ENCODE results near the gene PRR29. TPM values are rescaled to one million over a fixed set of nuclear protein-coding genes. Genes with fewer than 3 reads are reported as not detected.

The PRR29 gene
- 0.28 TPM in 1 of 2 replicates, not detected in the other for polyA plus RNA-seq (2014; cell fraction: cytosol; rRNA removed)
- 0.31 TPM in 1 of 2 replicates, not detected in the other for polyA plus RNA-seq (2014; cell fraction: nucleus; rRNA removed)

GRCh38 chr17:63998050-63998720 is at the start of gene PRR29:
PRR29 (plus strand) TSS chr17:63998351; CDS start chr17:63998365, 14 bp downstream.
- DNase-seq (ENCODE audit: low spot score), result peak; percentile 70

GRCh38 chr17:63948521-63948920 is 49.6 kb upstream of the PRR29 start:
- DNase-seq (ENCODE audit: low spot score), result no peak

GRCh38 chr17:63949576-63950250 is 48.4 kb upstream of the PRR29 start:
- DNase-seq (ENCODE audit: low spot score), result no peak

- no peak for DNase-seq (ENCODE audit: low spot score)
Measured at GRCh38 chr17:63950940-63951907, 46.9 kb upstream of the PRR29 start.

GRCh38 chr17:63954402-63955063 is 43.6 kb upstream of the PRR29 start:
- DNase-seq (ENCODE audit: low spot score), result no peak

GRCh38 chr17:63955232-63955631 is 42.9 kb upstream of the PRR29 start:
- DNase-seq (ENCODE audit: low spot score), result no peak

GRCh38 chr17:63955791-63956190 is 42.4 kb upstream of the PRR29 start:
- DNase-seq (ENCODE audit: low spot score), result no peak

GRCh38 chr17:63956296-63956920 is 41.7 kb upstream of the PRR29 start:
- no peak for DNase-seq (ENCODE audit: low spot score)

GRCh38 chr17:63960006-63960405 is 38.1 kb upstream of the PRR29 start:
- DNase-seq (ENCODE audit: low spot score), result no peak

- no peak for DNase-seq (ENCODE audit: low spot score)
Measured at GRCh38 chr17:63960430-63960829, 37.7 kb upstream of the PRR29 start.

- DNase-seq (ENCODE audit: low spot score), result peak; percentile 30
Measured at GRCh38 chr17:63961355-63962212, 36.6 kb upstream of the PRR29 start.

- no peak for DNase-seq (ENCODE audit: low spot score)
Measured at GRCh38 chr17:63962298-63962744, 35.8 kb upstream of the PRR29 start.

- no peak for DNase-seq (ENCODE audit: low spot score)
Measured at GRCh38 chr17:63963123-63963522, 35.0 kb upstream of the PRR29 start.

GRCh38 chr17:63966646-63967264 is 31.4 kb upstream of the PRR29 start:
- DNase-seq (ENCODE audit: low spot score), result no peak

GRCh38 chr17:63967953-63968352 is 30.2 kb upstream of the PRR29 start:
- no peak for DNase-seq (ENCODE audit: low spot score)

GRCh38 chr17:63969278-63969677 is 28.9 kb upstream of the PRR29 start:
- DNase-seq (ENCODE audit: low spot score), result no peak

- DNase-seq (ENCODE audit: low spot score), result no peak
Measured at GRCh38 chr17:63972796-63973195, 25.4 kb upstream of the PRR29 start, which contains the start of gene SCN4A. SCN4A (minus strand) TSS chr17:63972918; CDS start chr17:63972841, 77 bp downstream.

GRCh38 chr17:63973247-63973646 is 24.9 kb upstream of the PRR29 start:
- no peak for DNase-seq (ENCODE audit: low spot score)

GRCh38 chr17:63973930-63974593 is 24.1 kb upstream of the PRR29 start:
- DNase-seq (ENCODE audit: low spot score), result no peak

Data from SK-N-DZ (cell line).